Central memory CD8-positive, alpha-beta T cell (primary cell): Measurements from ENCODE around the gene SUPT3H.

ENCODE experiments used
- ATAC-seq: fragments of 150-1000 bp; cut with Tn5 transposase; replicated peaks from 2 replicates; pipeline ENCODE4 v1.10.0; 2022; ENCODE audit warnings: mild to moderate bottlenecking, moderate FRiP score, moderate number of reproducible peaks; ENCODE audit not compliant: poor library complexity, severe bottlenecking; ENCODE audit errors: extremely low read depth
- DNase-seq, 2 donors: peaks; one replicate each; pipeline ENCODE4 v3.0.0; 2021; ENCODE audit warnings: low spot score in 2 of 2
- H3K27ac Mint-ChIP-seq: one replicate; pipeline ENCODE4 v1.8.0; 2022; ENCODE audit warnings: low read depth, mild to moderate bottlenecking, moderate library complexity, mixed read lengths
- H3K27me3 Mint-ChIP-seq: one replicate; pipeline ENCODE4 v1.8.0; 2022; ENCODE audit warnings: mixed read lengths
- H3K36me3 Mint-ChIP-seq: one replicate; pipeline ENCODE4 v1.8.0; 2022; ENCODE audit warnings: mild to moderate bottlenecking, moderate library complexity, mixed read lengths; ENCODE audit not compliant: insufficient read depth
- H3K4me1 Mint-ChIP-seq: one replicate; pipeline ENCODE4 v1.8.0; 2022; ENCODE audit warnings: mixed read lengths
- H3K4me3 Mint-ChIP-seq: one replicate; pipeline ENCODE4 v1.8.0; 2022; ENCODE audit warnings: mild to moderate bottlenecking, moderate library complexity, mixed read lengths
- H3K9me3 Mint-ChIP-seq: one replicate; pipeline ENCODE4 v1.8.0; 2022; ENCODE audit warnings: mixed read lengths

The SUPT3H gene

GRCh38 chr6:45377554-45378333 lies at the start of gene SUPT3H:
Gene SUPT3H, minus strand, starts transcription at chr6:45377934.
- H3K4me3 Mint-ChIP-seq = peak within 1 kb of the TSS; percentile 95
- DNase-seq (peak; percentile 72 to 83), ATAC-seq (peak; percentile 84)
- H3K9me3 Mint-ChIP-seq = no peaks in the 10 kb centered on the region
- H3K4me1 Mint-ChIP-seq = peaks cover 25% of the 10 kb centered on the region
- H3K36me3 Mint-ChIP-seq = peaks cover 16% of the 10 kb centered on the region
- H3K27ac Mint-ChIP-seq = peak within 1 kb of the TSS; percentile 97
- H3K27me3 Mint-ChIP-seq = no peaks in the 10 kb centered on the region

GRCh38 chr6:45426251-45426650 lies 48.5 kb upstream of the SUPT3H start:
- no peak for ATAC-seq
- peaks cover 17% of the 10 kb centered on the region for H3K36me3 Mint-ChIP-seq

GRCh38 chr6:45424451-45424861 lies 46.7 kb upstream of the SUPT3H start:
- no peak for DNase-seq
- Mint-ChIP-seq H3K27ac (peak overlapping the region; percentile 70), H3K27me3 (peaks cover 24% of the 10 kb centered on the region), H3K4me3 (peak overlapping the region; percentile 98), H3K9me3 (no peaks in the 10 kb centered on the region), H3K4me1 (peaks cover 50% of the 10 kb centered on the region), H3K36me3 (peaks cover 21% of the 10 kb centered on the region)
- no peak for ATAC-seq

More at GRCh38 chr6:45426251-45426650, 48.5 kb upstream of the SUPT3H start:
- H3K9me3 Mint-ChIP-seq = no peaks in the 10 kb centered on the region
- no peak overlapping the region for H3K4me3 Mint-ChIP-seq
- DNase-seq = no peak
- no peak overlapping the region for H3K27ac Mint-ChIP-seq
- peaks cover 6% of the 10 kb centered on the region for H3K27me3 Mint-ChIP-seq
- peaks cover 42% of the 10 kb centered on the region for H3K4me1 Mint-ChIP-seq

GRCh38 chr6:45423824-45424450 lies 46.2 kb upstream of the SUPT3H start:
- peaks cover 50% of the 10 kb centered on the region for H3K4me1 Mint-ChIP-seq
- DNase-seq = no peak

GRCh38 chr6:45423111-45423823 lies 45.5 kb upstream of the SUPT3H start:
- H3K27ac Mint-ChIP-seq = peak overlapping the region; percentile 95
- peaks cover 18% of the 10 kb centered on the region for H3K36me3 Mint-ChIP-seq
- ATAC-seq (peak; percentile 2), DNase-seq (peak in 1 of 2 donors; percentile 14)
- H3K9me3 Mint-ChIP-seq = no peaks in the 10 kb centered on the region
- H3K4me3 Mint-ChIP-seq = peak overlapping the region; percentile 98
- peaks cover 27% of the 10 kb centered on the region for H3K27me3 Mint-ChIP-seq
- H3K4me1 Mint-ChIP-seq = peaks cover 50% of the 10 kb centered on the region

More at GRCh38 chr6:45423824-45424450, 46.2 kb upstream of the SUPT3H start:
- no peak for ATAC-seq
- Mint-ChIP-seq H3K9me3 (no peaks in the 10 kb centered on the region), H3K27ac (peak overlapping the region; percentile 70), H3K27me3 (peaks cover 27% of the 10 kb centered on the region), H3K36me3 (peaks cover 21% of the 10 kb centered on the region), H3K4me3 (peak overlapping the region; percentile 98)

- H3K27me3 Mint-ChIP-seq = peaks cover 27% of the 10 kb centered on the region
- peak; percentile 45 to 60 for DNase-seq
- H3K9me3 Mint-ChIP-seq = no peaks in the 10 kb centered on the region
- peaks cover 50% of the 10 kb centered on the region for H3K4me1 Mint-ChIP-seq
- peaks cover 18% of the 10 kb centered on the region for H3K36me3 Mint-ChIP-seq
- ATAC-seq = peak; percentile 44
- peak overlapping the region; percentile 95 for H3K27ac Mint-ChIP-seq
- H3K4me3 Mint-ChIP-seq = peak overlapping the region; percentile 98
Measured at GRCh38 chr6:45422503-45423110, 44.9 kb upstream of the SUPT3H start.

GRCh38 chr6:45421709-45422502 lies 44.2 kb upstream of the SUPT3H start:
- Mint-ChIP-seq H3K9me3 (no peaks in the 10 kb centered on the region), H3K27ac (peak overlapping the region; percentile 95), H3K27me3 (peaks cover 27% of the 10 kb centered on the region), H3K4me1 (peaks cover 50% of the 10 kb centered on the region), H3K4me3 (peak overlapping the region; percentile 98), H3K36me3 (peaks cover 18% of the 10 kb centered on the region)
- ATAC-seq (peak; percentile 40), DNase-seq (peak; percentile 31 to 43)

- peak overlapping the region; percentile 95 for H3K27ac Mint-ChIP-seq
- DNase-seq (no peak), ATAC-seq (no peak)
- H3K9me3 Mint-ChIP-seq = no peaks in the 10 kb centered on the region
- peaks cover 18% of the 10 kb centered on the region for H3K36me3 Mint-ChIP-seq
- H3K4me1 Mint-ChIP-seq = peaks cover 50% of the 10 kb centered on the region
- H3K27me3 Mint-ChIP-seq = peaks cover 27% of the 10 kb centered on the region
- H3K4me3 Mint-ChIP-seq = peak overlapping the region; percentile 98
Measured at GRCh38 chr6:45420909-45421708, 43.4 kb upstream of the SUPT3H start.

- peaks cover 50% of the 10 kb centered on the region for H3K4me1 Mint-ChIP-seq
- H3K36me3 Mint-ChIP-seq = peaks cover 18% of the 10 kb centered on the region
- peak; percentile 37 for ATAC-seq
- peak overlapping the region; percentile 98 for H3K4me3 Mint-ChIP-seq
- H3K9me3 Mint-ChIP-seq = no peaks in the 10 kb centered on the region
- peak overlapping the region; percentile 95 for H3K27ac Mint-ChIP-seq
- peak; percentile 33 to 39 for DNase-seq
- H3K27me3 Mint-ChIP-seq = peaks cover 32% of the 10 kb centered on the region
Measured at GRCh38 chr6:45420083-45420908, 42.6 kb upstream of the SUPT3H start.

- H3K27me3 Mint-ChIP-seq = peaks cover 35% of the 10 kb centered on the region
Measured at GRCh38 chr6:45419571-45420082, 41.9 kb upstream of the SUPT3H start.

More at GRCh38 chr6:45419571-45420082, 41.9 kb upstream of the SUPT3H start:
- Mint-ChIP-seq H3K4me3 (peak overlapping the region; percentile 98), H3K4me1 (peaks cover 44% of the 10 kb centered on the region), H3K27ac (peak overlapping the region; percentile 95), H3K9me3 (no peaks in the 10 kb centered on the region), H3K36me3 (peaks cover 18% of the 10 kb centered on the region)
- peak; percentile 30 to 35 for DNase-seq
- ATAC-seq = no peak
